ENCODE measurements around the gene SPOCK2.
"Not testable (repeated sequence)": the region's sequence is repeated elsewhere in the genome, so short reads cannot be mapped to it uniquely, and the experiment has no call there.

SPOCK2 gene

DNA sequence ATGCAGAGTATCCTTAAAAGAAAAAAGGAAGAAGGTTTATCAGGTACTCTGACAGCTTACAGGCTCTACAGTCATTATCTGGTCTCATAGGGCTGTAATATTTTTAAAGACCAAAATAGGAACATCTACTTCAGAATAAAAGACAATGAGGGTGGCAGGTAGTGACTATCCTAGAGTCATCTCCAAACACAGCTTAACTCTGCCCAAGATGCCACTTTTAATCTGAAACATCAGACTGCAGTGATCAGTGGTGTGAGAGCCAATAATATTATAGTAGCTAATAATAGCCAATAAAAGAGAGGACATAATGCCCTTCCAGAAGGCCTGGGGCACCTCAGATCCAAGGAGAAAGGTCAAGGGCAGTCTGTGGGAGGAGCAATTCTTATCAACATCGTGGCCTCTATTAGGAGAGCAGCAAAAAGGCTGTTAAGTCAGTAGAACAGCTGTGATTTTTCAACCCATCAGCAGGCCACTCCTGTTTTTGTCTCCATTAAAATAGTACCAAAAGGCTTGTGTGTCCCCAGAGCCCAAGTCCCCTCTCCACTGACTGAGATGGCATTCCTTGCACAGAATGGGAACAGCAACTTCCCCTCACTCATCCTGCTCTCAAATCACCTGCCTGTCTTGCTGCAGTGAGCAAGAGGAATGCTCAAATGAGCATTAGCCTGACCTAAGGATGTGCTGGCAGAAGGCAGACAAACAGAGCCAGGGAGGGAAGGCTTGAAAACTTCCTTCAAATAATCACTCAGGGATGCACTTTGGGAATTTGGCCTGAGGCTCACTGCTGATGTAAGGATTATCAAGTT, 20.7 kb upstream of the SPOCK2 start:
- TF ChIP-seq ZNF341 (tag by site-specific recombination; IDR thresholded peaks at IDR 0.05; ENCODE audit: low read depth) = peak; percentile 40; the same call in 1 of the 2 replicates
- peak; percentile 53; the same call in 1 of the 2 replicates for TF ChIP-seq ZBTB17 (tag by site-specific recombination; IDR thresholded peaks at IDR 0.05)
- peak; percentile 89 for TF ChIP-seq MYNN (tag by site-specific recombination; IDR thresholded peaks at IDR 0.05; ENCODE audit: borderline replicate concordance)
- TF ChIP-seq FEZF1 (tag by site-specific recombination; IDR thresholded peaks at IDR 0.05) = peak; percentile 72
- TF ChIP-seq ZNF76 (tag by site-specific recombination; IDR thresholded peaks at IDR 0.05; ENCODE audit: borderline replicate concordance, low read depth) = no peak
- TF ChIP-seq, protein P1, sequence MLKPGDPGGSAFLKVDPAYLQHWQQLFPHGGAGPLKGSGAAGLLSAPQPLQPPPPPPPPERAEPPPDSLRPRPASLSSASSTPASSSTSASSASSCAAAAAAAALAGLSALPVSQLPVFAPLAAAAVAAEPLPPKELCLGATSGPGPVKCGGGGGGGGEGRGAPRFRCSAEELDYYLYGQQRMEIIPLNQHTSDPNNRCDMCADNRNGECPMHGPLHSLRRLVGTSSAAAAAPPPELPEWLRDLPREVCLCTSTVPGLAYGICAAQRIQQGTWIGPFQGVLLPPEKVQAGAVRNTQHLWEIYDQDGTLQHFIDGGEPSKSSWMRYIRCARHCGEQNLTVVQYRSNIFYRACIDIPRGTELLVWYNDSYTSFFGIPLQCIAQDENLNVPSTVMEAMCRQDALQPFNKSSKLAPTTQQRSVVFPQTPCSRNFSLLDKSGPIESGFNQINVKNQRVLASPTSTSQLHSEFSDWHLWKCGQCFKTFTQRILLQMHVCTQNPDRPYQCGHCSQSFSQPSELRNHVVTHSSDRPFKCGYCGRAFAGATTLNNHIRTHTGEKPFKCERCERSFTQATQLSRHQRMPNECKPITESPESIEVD (tag by site-specific recombination; IDR thresholded peaks at IDR 0.05) = 0 out of 2 replicates have a peak, but pooled peaks have one; percentile 19
- TF ChIP-seq, protein P2, sequence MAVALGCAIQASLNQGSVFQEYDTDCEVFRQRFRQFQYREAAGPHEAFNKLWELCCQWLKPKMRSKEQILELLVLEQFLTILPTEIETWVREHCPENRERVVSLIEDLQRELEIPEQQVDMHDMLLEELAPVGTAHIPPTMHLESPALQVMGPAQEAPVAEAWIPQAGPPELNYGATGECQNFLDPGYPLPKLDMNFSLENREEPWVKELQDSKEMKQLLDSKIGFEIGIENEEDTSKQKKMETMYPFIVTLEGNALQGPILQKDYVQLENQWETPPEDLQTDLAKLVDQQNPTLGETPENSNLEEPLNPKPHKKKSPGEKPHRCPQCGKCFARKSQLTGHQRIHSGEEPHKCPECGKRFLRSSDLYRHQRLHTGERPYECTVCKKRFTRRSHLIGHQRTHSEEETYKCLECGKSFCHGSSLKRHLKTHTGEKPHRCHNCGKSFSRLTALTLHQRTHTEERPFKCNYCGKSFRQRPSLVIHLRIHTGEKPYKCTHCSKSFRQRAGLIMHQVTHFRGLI (tag by site-specific recombination; IDR thresholded peaks at IDR 0.05) = no peak
- peaks cover 13% of the 10 kb centered on the region for H3K4me1 ChIP-seq (ENCODE audit: control insufficient read depth, insufficient read depth, low read length)
- CTCF ChIA-PET = interaction anchor here (0.7 to 1.5 kb wide), 5 partner anchors 10 to 107 kb away, joined by 3 to 10 read pairs (median 4); partner anchors contain the start of genes ANAPC16 and ASCC1
- H3K36me3 ChIP-seq (ENCODE audit: control insufficient read depth in 2 of 2, insufficient read depth in 1 of 2, low read length in 2 of 2) = no peaks in the 10 kb centered on the region
- no peaks in the 10 kb centered on the region for H3K9me3 ChIP-seq (ENCODE audit: control insufficient read depth, insufficient read depth, low read depth, low read length)
- POLR2A ChIA-PET = interaction anchor here (0.5 kb wide), 1 partner anchor 88 kb away, joined by 5 read pairs; no protein-coding TSS in a partner anchor
- H3K27ac ChIP-seq (ENCODE audit: extremely low read depth, low read depth, low read length) = no peak overlapping the region
- H3K4me3 ChIP-seq (ENCODE audit: low read depth, low read length) = no peak overlapping the region

DNA sequence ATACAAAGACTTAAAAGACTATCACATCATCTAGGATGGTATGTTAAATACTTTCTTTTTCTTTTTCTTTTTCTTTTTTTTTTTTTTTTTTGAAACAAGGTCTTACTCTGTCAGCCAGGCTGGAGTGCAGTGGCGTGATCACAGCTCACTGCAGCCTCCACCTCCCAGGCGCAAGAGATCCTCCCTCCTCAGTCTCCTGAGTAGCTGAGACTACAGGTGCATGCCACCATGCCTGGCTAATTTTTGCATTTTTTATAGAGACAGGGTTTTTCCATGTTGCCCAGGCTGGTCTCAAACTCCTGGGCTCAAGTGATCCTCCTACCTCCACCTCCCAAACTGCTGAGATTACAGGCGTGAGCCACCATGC, 19.6 kb upstream of the SPOCK2 start:
- H3K9me3 ChIP-seq (ENCODE audit: control insufficient read depth, insufficient read depth, low read depth, low read length); POLR2A ChIA-PET; H3K27ac ChIP-seq (ENCODE audit: extremely low read depth, low read depth, low read length); H3K36me3 ChIP-seq (ENCODE audit: control insufficient read depth in 2 of 2, insufficient read depth in 1 of 2, low read length in 2 of 2); H3K4me3 ChIP-seq (ENCODE audit: low read depth, low read length): not testable (repeated sequence)
- H3K4me1 ChIP-seq (ENCODE audit: control insufficient read depth, insufficient read depth, low read length) = peaks cover 13% of the 10 kb centered on the region
- CTCF ChIA-PET = interaction anchor here (0.7 to 1.5 kb wide), 5 partner anchors 9 to 108 kb away, joined by 3 to 10 read pairs (median 4); partner anchors contain the start of genes ANAPC16 and ASCC1

DNA sequence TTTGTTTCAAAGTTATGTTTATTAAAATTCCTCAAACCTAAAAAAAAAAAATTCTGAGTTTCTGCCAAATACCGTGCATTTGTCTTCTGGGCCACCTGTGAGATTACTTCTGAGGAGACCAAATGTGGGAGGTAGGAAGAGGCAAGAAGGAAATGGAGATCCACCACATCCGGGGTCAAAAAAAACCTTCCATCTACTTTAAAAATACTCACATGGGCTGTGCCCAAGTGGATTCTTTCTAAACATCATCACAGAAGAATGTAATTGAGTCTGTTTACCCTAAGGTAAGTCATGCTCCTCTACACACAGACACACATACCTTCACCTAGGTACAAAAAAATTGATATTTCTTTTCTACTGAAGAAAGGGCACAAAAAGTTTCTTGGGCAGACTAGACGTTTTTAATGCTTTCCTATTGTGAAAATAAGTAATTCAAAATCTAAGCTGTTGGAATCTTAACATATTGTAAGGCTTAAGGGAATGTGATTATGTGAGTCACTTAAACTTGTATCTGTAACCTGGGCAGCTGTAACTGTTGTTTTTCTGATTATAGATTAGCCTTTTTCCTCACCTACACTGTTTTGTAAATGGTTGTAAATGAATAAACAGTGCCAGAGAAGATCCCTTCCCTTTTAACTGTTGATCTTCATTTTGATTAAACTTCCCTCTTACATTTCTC, 19.1 kb upstream of the SPOCK2 start:
- ChIA-PET POLR2A (no interaction called here), CTCF (interaction anchor here (0.5 to 1.5 kb wide), 3 partner anchors 9 to 108 kb away, joined by 3 to 5 read pairs (median 4); partner anchors contain the start of gene ANAPC16)
- H3K36me3 ChIP-seq (ENCODE audit: control insufficient read depth in 2 of 2, insufficient read depth in 1 of 2, low read length in 2 of 2) = no peaks in the 10 kb centered on the region
- no peak overlapping the region for H3K4me3 ChIP-seq (ENCODE audit: low read depth, low read length)
- no peaks in the 10 kb centered on the region for H3K9me3 ChIP-seq (ENCODE audit: control insufficient read depth, insufficient read depth, low read depth, low read length)
- TF ChIP-seq, protein P1 (tag by site-specific recombination; IDR thresholded peaks at IDR 0.05) = peak; percentile 38; the same call in 1 of the 2 replicates
- no peak for TF ChIP-seq ZNF585B (tag by site-specific recombination; IDR thresholded peaks at IDR 0.05)
- peaks cover 13% of the 10 kb centered on the region for H3K4me1 ChIP-seq (ENCODE audit: control insufficient read depth, insufficient read depth, low read length)
- H3K27ac ChIP-seq (ENCODE audit: extremely low read depth, low read depth, low read length) = no peak overlapping the region

DNA sequence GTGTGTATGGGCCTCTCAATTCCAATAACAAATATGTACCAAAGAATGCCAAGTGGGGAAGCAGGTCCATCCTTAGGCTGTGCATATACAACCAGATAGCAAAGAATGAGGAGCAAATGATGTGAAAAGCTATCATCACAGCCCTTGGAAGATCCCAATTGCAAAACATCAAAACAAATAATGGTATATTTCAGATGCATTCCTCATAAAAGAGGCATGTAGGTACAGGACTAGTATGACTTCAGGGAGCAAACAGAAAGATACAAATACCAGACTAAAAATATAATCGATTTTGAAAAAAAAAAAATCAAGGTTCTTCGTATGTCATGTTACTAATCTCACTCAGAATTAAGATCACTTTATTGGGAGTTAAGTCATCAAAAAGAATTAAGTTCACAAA, 18.5 kb upstream of the SPOCK2 start:
- Histone ChIP-seq H3K36me3 (ENCODE audit: control insufficient read depth in 2 of 2, insufficient read depth in 1 of 2, low read length in 2 of 2) (peaks cover 0 to 4% of the 10 kb centered on the region in 2 experiments; a peak in 1 of 3 replicates), H3K9me3 (ENCODE audit: control insufficient read depth, insufficient read depth, low read depth, low read length) (no peaks in the 10 kb centered on the region), H3K4me1 (ENCODE audit: control insufficient read depth, insufficient read depth, low read length) (peaks cover 13% of the 10 kb centered on the region), H3K4me3 (ENCODE audit: low read depth, low read length) (no peak overlapping the region), H3K27ac (ENCODE audit: extremely low read depth, low read depth, low read length) (no peak overlapping the region)
- CTCF ChIA-PET = interaction anchor here (0.5 to 0.6 kb wide), 2 partner anchors 40 to 109 kb away, joined by 3 to 4 read pairs; partner anchors contain the start of gene ANAPC16
- POLR2A ChIA-PET = no interaction called here
- TF ChIP-seq KLF16 (tag by site-specific recombination; IDR thresholded peaks at IDR 0.05) (no peak), GLIS2 (tag by site-specific recombination; IDR thresholded peaks at IDR 0.05) (no peak), MZF1 (tag by site-specific recombination; IDR thresholded peaks at IDR 0.05; ENCODE audit: borderline replicate concordance) (no peak), ZFP69B (tag by site-specific recombination; IDR thresholded peaks at IDR 0.05) (no peak), MYNN (tag by site-specific recombination; IDR thresholded peaks at IDR 0.05; ENCODE audit: borderline replicate concordance) (no peak)
- TF ChIP-seq, protein P3, sequence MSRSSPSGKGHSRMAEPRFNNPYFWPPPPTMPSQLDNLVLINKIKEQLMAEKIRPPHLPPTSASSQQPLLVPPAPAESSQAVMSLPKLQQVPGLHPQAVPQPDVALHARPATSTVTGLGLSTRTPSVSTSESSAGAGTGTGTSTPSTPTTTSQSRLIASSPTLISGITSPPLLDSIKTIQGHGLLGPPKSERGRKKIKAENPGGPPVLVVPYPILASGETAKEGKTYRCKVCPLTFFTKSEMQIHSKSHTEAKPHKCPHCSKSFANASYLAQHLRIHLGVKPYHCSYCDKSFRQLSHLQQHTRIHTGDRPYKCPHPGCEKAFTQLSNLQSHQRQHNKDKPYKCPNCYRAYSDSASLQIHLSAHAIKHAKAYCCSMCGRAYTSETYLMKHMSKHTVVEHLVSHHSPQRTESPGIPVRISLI (tag by site-specific recombination; IDR thresholded peaks at IDR 0.05) = no peak
- TF ChIP-seq, protein P4, sequence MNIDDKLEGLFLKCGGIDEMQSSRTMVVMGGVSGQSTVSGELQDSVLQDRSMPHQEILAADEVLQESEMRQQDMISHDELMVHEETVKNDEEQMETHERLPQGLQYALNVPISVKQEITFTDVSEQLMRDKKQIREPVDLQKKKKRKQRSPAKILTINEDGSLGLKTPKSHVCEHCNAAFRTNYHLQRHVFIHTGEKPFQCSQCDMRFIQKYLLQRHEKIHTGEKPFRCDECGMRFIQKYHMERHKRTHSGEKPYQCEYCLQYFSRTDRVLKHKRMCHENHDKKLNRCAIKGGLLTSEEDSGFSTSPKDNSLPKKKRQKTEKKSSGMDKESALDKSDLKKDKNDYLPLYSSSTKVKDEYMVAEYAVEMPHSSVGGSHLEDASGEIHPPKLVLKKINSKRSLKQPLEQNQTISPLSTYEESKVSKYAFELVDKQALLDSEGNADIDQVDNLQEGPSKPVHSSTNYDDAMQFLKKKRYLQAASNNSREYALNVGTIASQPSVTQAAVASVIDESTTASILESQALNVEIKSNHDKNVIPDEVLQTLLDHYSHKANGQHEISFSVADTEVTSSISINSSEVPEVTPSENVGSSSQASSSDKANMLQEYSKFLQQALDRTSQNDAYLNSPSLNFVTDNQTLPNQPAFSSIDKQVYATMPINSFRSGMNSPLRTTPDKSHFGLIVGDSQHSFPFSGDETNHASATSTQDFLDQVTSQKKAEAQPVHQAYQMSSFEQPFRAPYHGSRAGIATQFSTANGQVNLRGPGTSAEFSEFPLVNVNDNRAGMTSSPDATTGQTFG (tag by site-specific recombination; IDR thresholded peaks at IDR 0.05; ENCODE audit: borderline replicate concordance) = no peak
